ENCODE results near the gene USP1.

USP1 gene

DNA sequence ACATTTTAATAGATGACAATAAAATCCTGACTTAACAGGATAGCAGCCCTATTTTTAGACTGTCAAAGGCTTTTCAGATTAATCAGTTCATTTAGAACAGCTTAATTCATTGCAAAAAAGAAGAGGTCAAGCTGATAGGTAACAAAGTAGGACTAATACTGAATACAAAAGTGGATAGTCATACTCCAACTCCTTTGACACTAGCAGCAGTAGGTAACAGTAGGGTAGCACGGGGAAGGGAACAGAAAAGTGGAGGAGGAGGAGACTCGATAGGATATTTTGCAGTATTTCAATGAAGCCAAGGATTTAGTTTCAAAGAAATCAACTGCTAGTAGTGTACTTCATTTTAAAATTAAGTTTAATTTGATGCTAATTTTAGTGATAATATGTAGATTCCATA is 51.1 kb downstream of the USP1 start:
- FAIRE-seq (no peak), DNase-seq (ENCODE audit: low spot score) (no peak)

DNA sequence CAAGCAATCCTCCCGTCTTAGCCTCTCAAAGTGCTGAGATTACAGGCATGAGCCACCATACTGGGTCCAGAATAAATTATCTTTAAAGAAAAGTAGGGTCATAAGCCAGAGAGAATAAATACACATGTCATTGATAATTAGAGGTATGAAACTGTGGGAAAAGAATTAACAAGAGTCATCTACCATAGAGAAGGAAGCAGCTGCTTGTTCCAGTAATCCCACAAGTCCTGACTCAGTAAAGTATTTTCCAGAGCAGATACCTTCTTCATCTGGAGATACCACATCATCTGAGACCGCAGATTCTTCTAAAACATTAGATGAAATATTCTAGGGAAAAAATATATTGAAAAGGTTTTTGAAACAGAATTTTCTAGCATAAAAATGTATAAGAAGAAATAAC is 55.7 kb downstream of the USP1 start:
- no peak for DNase-seq (ENCODE audit: low spot score)

DNA sequence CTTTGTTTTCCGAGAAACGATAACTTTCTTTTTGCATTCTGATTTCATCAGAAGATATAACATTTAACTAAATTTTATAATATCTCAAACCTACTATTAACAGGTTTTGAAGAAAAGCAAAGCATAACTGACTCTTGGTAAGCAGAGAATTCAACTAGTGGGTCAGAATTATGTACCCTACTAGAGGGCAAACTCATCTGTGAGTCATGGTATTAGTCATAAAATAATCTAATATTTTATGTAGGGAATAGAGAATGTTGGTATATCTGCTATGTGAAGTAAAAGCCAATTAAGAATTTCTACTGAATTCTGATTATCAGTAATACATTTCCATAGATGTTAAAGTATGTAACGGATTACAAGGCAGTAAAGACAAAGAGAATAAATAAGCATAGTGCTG is 56.8 kb downstream of the USP1 start:
- FAIRE-seq (peak; percentile 15), DNase-seq (ENCODE audit: low spot score) (no peak)

More for the DNA sequence above, 55.7 kb downstream of the USP1 start:
- FAIRE-seq: no peak

DNA sequence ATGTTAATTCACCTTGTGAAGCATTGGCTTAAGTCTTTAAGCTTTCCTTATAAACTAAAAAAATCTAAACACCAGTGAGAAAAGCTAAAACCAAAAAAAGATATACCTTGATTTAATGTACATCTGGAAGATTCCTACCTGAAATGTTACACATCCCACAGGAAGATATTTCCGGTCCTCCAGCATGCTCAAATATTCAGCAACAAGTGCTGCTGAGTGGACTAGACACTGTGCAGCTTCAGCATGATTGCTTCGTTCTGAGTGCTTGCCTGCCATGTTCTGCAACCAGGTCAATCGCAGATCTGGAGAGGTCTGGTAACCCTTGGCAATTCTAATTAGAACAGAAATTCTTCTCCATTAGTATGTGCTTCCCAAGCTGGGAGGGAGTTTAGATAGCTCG is 57.3 kb downstream of the USP1 start:
- no peak for DNase-seq (ENCODE audit: low spot score)
- no peak for FAIRE-seq

DNA sequence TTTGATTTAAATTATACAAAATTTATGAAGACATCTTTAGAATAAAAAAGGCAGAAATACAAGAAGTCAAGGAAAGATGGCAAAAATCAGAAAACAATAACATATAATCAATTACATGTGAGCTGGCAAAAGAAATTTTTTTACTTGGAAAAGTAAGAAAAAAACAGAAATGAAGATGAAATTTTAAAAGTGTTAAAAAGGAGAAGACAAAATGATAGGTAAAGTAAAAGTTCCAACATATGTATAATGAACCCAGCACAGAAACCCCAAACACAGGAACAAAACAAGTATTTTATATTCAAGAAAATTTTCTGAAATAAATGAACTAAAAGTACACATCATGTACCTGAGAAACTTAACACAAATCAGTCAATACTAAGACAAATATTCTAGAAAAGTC is 63.4 kb downstream of the USP1 start:
- no peak for DNase-seq (ENCODE audit: low spot score)
- FAIRE-seq: peak; percentile 36

Data from RCC 7860 (cell line).